Measurements from ENCODE around the gene MBNL3.

Gene MBNL3

GRCh38 chrX:132488819-132489577 is at the start of gene MBNL3:
MBNL3 (minus strand) TSS chrX:132489038; CDS start chrX:132439611, 49,427 bp downstream.
- DNase-seq (ENCODE audit: low read depth in 1 of 2, low spot score in 1 of 2): peak; percentile 20 to 35

GRCh38 chrX:132533409-132533808 is 44.6 kb upstream of the MBNL3 start:
- no peak for DNase-seq (ENCODE audit: low read depth in 1 of 2, low spot score in 1 of 2)

GRCh38 chrX:132532913-132533312 is 44.1 kb upstream of the MBNL3 start:
- no peak for DNase-seq (ENCODE audit: low read depth in 1 of 2, low spot score in 1 of 2)

- no peak for DNase-seq (ENCODE audit: low read depth in 1 of 2, low spot score in 1 of 2)
Observed at GRCh38 chrX:132532097-132532496, 43.3 kb upstream of the MBNL3 start.

- no peak for DNase-seq (ENCODE audit: low read depth in 1 of 2, low spot score in 1 of 2)
Observed at GRCh38 chrX:132520792-132521191, 32.0 kb upstream of the MBNL3 start.

GRCh38 chrX:132520213-132520612 is 31.4 kb upstream of the MBNL3 start:
- DNase-seq (ENCODE audit: low read depth in 1 of 2, low spot score in 1 of 2): no peak

GRCh38 chrX:132518401-132518800 is 29.6 kb upstream of the MBNL3 start:
- DNase-seq (ENCODE audit: low read depth in 1 of 2, low spot score in 1 of 2): no peak

GRCh38 chrX:132508834-132509233 is 20.0 kb upstream of the MBNL3 start:
- DNase-seq (ENCODE audit: low read depth in 1 of 2, low spot score in 1 of 2): no peak

GRCh38 chrX:132505116-132505515 is 16.3 kb upstream of the MBNL3 start:
- no peak for DNase-seq (ENCODE audit: low read depth in 1 of 2, low spot score in 1 of 2)

GRCh38 chrX:132504417-132504816 is 15.6 kb upstream of the MBNL3 start:
- no peak for DNase-seq (ENCODE audit: low read depth in 1 of 2, low spot score in 1 of 2)

GRCh38 chrX:132501606-132502005 is 12.8 kb upstream of the MBNL3 start:
- no peak for DNase-seq (ENCODE audit: low read depth in 1 of 2, low spot score in 1 of 2)

- DNase-seq (ENCODE audit: low read depth in 1 of 2, low spot score in 1 of 2): no peak
Observed at GRCh38 chrX:132497432-132497831, 8.6 kb upstream of the MBNL3 start.

GRCh38 chrX:132493095-132493494 is 4.3 kb upstream of the MBNL3 start:
- no peak for DNase-seq (ENCODE audit: low read depth in 1 of 2, low spot score in 1 of 2)

GRCh38 chrX:132491191-132491590 is 2.4 kb upstream of the MBNL3 start:
- DNase-seq (ENCODE audit: low read depth in 1 of 2, low spot score in 1 of 2): no peak

- DNase-seq (ENCODE audit: low read depth in 1 of 2, low spot score in 1 of 2): peak in 1 of 2 donors; percentile 7
Observed at GRCh38 chrX:132489578-132490419, 961 bp upstream of the MBNL3 start.

GRCh38 chrX:132488180-132488705 is 595 bp downstream of the MBNL3 start:
- peak in 1 of 2 donors; percentile 22 for DNase-seq (ENCODE audit: low read depth in 1 of 2, low spot score in 1 of 2)

- no peak for DNase-seq (ENCODE audit: low read depth in 1 of 2, low spot score in 1 of 2)
Observed at GRCh38 chrX:132486599-132487178, 2.1 kb downstream of the MBNL3 start.

- no peak for DNase-seq (ENCODE audit: low read depth in 1 of 2, low spot score in 1 of 2)
Observed at GRCh38 chrX:132483951-132484350, 4.9 kb downstream of the MBNL3 start.

- no peak for DNase-seq (ENCODE audit: low read depth in 1 of 2, low spot score in 1 of 2)
Observed at GRCh38 chrX:132483488-132483887, 5.3 kb downstream of the MBNL3 start.

GRCh38 chrX:132482632-132483031 is 6.2 kb downstream of the MBNL3 start:
- DNase-seq (ENCODE audit: low read depth in 1 of 2, low spot score in 1 of 2): no peak

- no peak for DNase-seq (ENCODE audit: low read depth in 1 of 2, low spot score in 1 of 2)
Observed at GRCh38 chrX:132481449-132481848, 7.4 kb downstream of the MBNL3 start.

Measured in activated CD4-positive, alpha-beta T cell treated with anti-CD3 and anti-CD28 coated beads, Interleukin-2, amount 50 U/mL, for 24 hours (primary cell).